OCI-LY1 (cell line): Measurements from ENCODE around the gene MKNK1.

Source experiments
- CTCF ChIP-seq: fragments of 200-600 bp; sonication (generic), shearing (Covaris generic); IDR thresholded peaks from 2 replicates; pipeline ENCODE4 v1.5.1; 2017; ENCODE audit warnings: mild to moderate bottlenecking, antibody characterized with exemption, low read length, moderate library complexity, mixed read lengths
- EZH2 ChIP-seq: fragments of 200-600 bp; sonication (generic), shearing (Covaris generic); IDR thresholded peaks from 2 replicates; pipeline ENCODE4 v1.8.0; 2017; ENCODE audit warnings: borderline replicate concordance, mixed run types, mild to moderate bottlenecking, antibody characterized with exemption, low read length, moderate library complexity, mixed read lengths

GRCh38 chr1:46582972-46583371 lies 21.1 kb downstream of the MKNK1 start:
- TF ChIP-seq CTCF, result no peak
- no peak for TF ChIP-seq EZH2
